GM18951 (cell line): ENCODE data around the gene INSYN2B.
"Not testable (repeated sequence)": the region's sequence is repeated elsewhere in the genome, so short reads cannot be mapped to it uniquely, and the experiment has no call there.

Experiments used
- POLR2A ChIP-seq: IDR thresholded peaks from 4 replicates; pipeline ENCODE4 v1.6.1; 2011; ENCODE audit warnings: mild to moderate bottlenecking; ENCODE audit not compliant: insufficient read length, insufficient read depth; ENCODE audit errors: extremely low read depth
- in situ Hi-C: fragments of 300-500 bp; cut with MboI; formaldehyde crosslinking; loops from one replicate; pipeline ENCODE4 v1.12.0; 2022; ENCODE audit warnings: low sequenced_read_pairs, mixed read lengths, inconsistent platforms; ENCODE audit not compliant: unreplicated experiment

The INSYN2B gene

GRCh38 chr5:169960659-169961058 is 19.6 kb downstream of the INSYN2B start:
- in situ Hi-C loops: no loop called here
- TF ChIP-seq POLR2A: no peak

GRCh38 chr5:169958278-169958677 is 22.0 kb downstream of the INSYN2B start:
- no peak for TF ChIP-seq POLR2A
- in situ Hi-C loops: no loop called here

GRCh38 chr5:169956756-169957155 is 23.5 kb downstream of the INSYN2B start:
- no peak for TF ChIP-seq POLR2A
- in situ Hi-C loops: no loop called here

GRCh38 chr5:169956126-169956525 is 24.2 kb downstream of the INSYN2B start:
- in situ Hi-C loops: no loop called here
- no peak for TF ChIP-seq POLR2A

GRCh38 chr5:169954786-169955185 is 25.5 kb downstream of the INSYN2B start:
- TF ChIP-seq POLR2A: no peak
- in situ Hi-C loops: no loop called here

GRCh38 chr5:169953196-169953595 is 27.1 kb downstream of the INSYN2B start:
- in situ Hi-C loops: not testable (repeated sequence)

GRCh38 chr5:169950333-169950732 is 30.0 kb downstream of the INSYN2B start:
- in situ Hi-C loops: no loop called here
- TF ChIP-seq POLR2A: no peak

- no peak for TF ChIP-seq POLR2A
- in situ Hi-C loops: no loop called here
Measured at GRCh38 chr5:169946743-169947295, 33.5 kb downstream of the INSYN2B start.

- in situ Hi-C loops: no loop called here
- no peak for TF ChIP-seq POLR2A
Measured at GRCh38 chr5:169945831-169946261, 34.4 kb downstream of the INSYN2B start.

- in situ Hi-C loops: no loop called here
- TF ChIP-seq POLR2A: no peak
Measured at GRCh38 chr5:169944922-169945680, 35.2 kb downstream of the INSYN2B start.

- TF ChIP-seq POLR2A: no peak
- in situ Hi-C loops: no loop called here
Measured at GRCh38 chr5:169944115-169944514, 36.2 kb downstream of the INSYN2B start.

GRCh38 chr5:169943026-169943425 is 37.3 kb downstream of the INSYN2B start:
- TF ChIP-seq POLR2A: no peak
- in situ Hi-C loops: no loop called here

- in situ Hi-C loops: no loop called here
- TF ChIP-seq POLR2A: no peak
Measured at GRCh38 chr5:169942181-169942580, 38.1 kb downstream of the INSYN2B start.

GRCh38 chr5:169941542-169941941 is 38.8 kb downstream of the INSYN2B start:
- TF ChIP-seq POLR2A: no peak
- in situ Hi-C loops: no loop called here
